ENCODE results near the gene MED15.
"Not testable (repeated sequence)": the region's sequence is repeated elsewhere in the genome, so short reads cannot be mapped to it uniquely, and the experiment has no call there.

- not testable (repeated sequence) for TF ChIP-seq CTCF, POLR2A, POLR2AphosphoS5 (IDR thresholded peaks at IDR 0.05)
Observed at GRCh38 chr22:20619893-20620194, 112.4 kb downstream of the MED15 start.
